ENCODE measurements around the gene TACR2.

DNA sequence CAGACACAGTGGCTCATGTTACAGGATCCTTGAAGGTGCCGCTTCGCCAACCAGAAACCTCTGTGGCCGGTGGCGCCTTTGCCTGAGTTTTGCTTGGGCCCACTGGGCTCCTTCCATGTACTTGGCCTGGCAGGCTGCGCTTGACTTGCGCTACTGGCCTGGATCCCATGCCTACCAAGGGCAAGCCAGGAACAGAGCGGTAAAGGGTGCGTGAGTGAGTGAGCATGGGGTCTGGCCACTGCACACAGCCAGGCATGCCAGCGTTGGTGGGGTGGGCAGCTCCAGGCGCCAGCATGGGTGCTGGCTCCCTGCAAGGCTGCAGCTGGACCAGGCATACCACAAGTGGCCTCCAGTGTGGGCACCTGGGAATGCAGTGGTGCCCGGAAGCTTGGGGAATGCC lies 18.2 kb upstream of the TACR2 start:
- TF ChIP-seq EP300 (IDR thresholded peaks at IDR 0.05) = no peak
- TF ChIP-seq, protein P1, sequence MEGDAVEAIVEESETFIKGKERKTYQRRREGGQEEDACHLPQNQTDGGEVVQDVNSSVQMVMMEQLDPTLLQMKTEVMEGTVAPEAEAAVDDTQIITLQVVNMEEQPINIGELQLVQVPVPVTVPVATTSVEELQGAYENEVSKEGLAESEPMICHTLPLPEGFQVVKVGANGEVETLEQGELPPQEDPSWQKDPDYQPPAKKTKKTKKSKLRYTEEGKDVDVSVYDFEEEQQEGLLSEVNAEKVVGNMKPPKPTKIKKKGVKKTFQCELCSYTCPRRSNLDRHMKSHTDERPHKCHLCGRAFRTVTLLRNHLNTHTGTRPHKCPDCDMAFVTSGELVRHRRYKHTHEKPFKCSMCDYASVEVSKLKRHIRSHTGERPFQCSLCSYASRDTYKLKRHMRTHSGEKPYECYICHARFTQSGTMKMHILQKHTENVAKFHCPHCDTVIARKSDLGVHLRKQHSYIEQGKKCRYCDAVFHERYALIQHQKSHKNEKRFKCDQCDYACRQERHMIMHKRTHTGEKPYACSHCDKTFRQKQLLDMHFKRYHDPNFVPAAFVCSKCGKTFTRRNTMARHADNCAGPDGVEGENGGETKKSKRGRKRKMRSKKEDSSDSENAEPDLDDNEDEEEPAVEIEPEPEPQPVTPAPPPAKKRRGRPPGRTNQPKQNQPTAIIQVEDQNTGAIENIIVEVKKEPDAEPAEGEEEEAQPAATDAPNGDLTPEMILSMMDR (IDR thresholded peaks at IDR 0.05) = no peak
